ENCODE results near the gene GHDC.
"Not testable (repeated sequence)": the region's sequence is repeated elsewhere in the genome, so short reads cannot be mapped to it uniquely, and the experiment has no call there.

GHDC gene

GRCh38 chr17:42206153-42206612, 11.9 kb upstream of the GHDC start:
- not testable (repeated sequence) for DNase-seq (ENCODE audit: low read depth in 2 of 3, low spot score in 1 of 3)

DNA sequence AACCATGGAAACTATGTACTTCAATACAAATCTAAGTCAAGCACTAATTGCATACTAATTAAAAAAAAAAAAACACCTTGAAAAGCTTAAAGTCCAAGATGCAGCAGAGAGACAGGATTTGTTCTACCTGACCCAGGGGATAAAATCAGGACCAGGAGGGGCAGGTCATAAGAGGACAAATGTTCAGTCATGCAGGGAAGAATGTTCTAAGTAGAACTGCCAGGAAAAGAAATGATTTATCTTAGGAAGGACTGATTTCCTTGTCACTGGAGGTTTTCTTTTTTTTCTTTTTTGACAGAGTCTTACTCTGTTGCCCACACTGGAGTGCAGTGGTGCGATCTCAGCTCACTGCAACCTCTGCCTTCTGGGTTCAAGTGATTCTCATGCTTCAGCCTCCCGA, 9.1 kb upstream of the GHDC start:
- no peak for DNase-seq (ENCODE audit: low read depth in 2 of 3, low spot score in 1 of 3)

- no peak for DNase-seq (ENCODE audit: low read depth in 2 of 3, low spot score in 1 of 3)
Measured at GRCh38 chr17:42202696-42203095, 8.4 kb upstream of the GHDC start.

DNA sequence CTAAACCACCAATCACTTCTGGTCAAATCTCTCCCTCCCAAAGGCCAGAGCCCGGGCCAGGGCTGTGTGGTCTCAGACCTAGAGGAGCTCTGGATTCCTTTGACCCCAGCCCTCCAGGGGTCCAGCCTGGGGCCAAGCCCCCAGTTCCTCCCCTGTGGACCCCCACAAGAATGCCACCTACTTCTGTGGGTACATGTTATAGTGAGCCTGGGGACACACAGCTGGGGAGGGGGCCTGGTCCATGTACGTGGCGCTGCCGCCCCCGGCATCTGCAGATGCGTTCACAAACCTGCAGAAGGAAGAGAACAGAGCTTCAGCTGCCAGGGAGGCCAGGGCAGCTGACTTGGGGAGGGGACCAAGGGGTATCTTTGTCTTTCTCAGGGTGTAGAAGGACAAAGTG, 7.9 kb upstream of the GHDC start:
- no peak for DNase-seq (ENCODE audit: low read depth in 2 of 3, low spot score in 1 of 3)

- DNase-seq (ENCODE audit: low read depth in 2 of 3, low spot score in 1 of 3), result no peak
Measured at GRCh38 chr17:42201458-42201772, 7.1 kb upstream of the GHDC start.

DNA sequence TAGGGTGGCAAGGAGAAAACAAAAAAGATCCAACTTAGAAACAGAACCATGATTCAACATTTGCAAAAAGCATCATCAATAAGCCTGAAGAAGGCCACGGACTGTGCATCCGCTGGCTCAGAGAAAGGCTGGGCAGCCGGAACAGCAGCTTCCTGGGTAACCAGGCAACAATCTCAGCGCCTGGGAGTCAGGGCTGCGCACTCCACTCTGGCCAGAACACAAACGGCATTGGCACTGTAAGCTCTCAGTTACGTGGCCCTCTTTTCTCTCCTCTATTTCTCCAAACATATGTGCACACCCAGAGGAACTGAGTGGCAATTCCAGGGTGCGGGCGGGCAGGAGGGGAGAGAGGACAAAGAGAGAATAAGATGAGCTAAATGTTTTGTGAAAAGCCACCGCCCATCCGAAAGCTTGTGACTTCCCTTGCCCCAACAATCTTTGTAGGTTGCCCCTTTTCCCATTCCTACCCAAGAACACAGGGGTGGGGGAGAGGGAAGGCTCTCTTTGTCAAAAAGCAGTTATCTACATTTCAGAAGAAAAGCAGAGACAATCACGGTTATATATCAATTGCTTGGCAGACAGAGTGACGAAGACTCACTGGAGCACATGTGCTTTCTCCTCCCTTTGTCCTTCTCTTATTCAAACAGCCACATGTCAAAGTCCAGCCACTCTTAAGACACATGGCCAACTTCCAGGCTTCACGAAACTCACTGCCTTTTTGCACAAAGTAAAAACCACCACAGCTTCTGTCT, 6.6 kb upstream of the GHDC start:
- no peak for DNase-seq (ENCODE audit: low read depth in 2 of 3, low spot score in 1 of 3)

GRCh38 chr17:42199416-42200011, 5.2 kb upstream of the GHDC start:
- no peak for DNase-seq (ENCODE audit: low read depth in 2 of 3, low spot score in 1 of 3)

GRCh38 chr17:42198897-42199296, 4.6 kb upstream of the GHDC start:
- DNase-seq (ENCODE audit: low read depth in 2 of 3, low spot score in 1 of 3), result no peak

GRCh38 chr17:42197564-42198156, 3.4 kb upstream of the GHDC start:
- no peak for DNase-seq (ENCODE audit: low read depth in 2 of 3, low spot score in 1 of 3)

GRCh38 chr17:42193216-42193968, 902 bp downstream of the GHDC start:
- DNase-seq (ENCODE audit: low read depth in 2 of 3, low spot score in 1 of 3), result no peak

DNA sequence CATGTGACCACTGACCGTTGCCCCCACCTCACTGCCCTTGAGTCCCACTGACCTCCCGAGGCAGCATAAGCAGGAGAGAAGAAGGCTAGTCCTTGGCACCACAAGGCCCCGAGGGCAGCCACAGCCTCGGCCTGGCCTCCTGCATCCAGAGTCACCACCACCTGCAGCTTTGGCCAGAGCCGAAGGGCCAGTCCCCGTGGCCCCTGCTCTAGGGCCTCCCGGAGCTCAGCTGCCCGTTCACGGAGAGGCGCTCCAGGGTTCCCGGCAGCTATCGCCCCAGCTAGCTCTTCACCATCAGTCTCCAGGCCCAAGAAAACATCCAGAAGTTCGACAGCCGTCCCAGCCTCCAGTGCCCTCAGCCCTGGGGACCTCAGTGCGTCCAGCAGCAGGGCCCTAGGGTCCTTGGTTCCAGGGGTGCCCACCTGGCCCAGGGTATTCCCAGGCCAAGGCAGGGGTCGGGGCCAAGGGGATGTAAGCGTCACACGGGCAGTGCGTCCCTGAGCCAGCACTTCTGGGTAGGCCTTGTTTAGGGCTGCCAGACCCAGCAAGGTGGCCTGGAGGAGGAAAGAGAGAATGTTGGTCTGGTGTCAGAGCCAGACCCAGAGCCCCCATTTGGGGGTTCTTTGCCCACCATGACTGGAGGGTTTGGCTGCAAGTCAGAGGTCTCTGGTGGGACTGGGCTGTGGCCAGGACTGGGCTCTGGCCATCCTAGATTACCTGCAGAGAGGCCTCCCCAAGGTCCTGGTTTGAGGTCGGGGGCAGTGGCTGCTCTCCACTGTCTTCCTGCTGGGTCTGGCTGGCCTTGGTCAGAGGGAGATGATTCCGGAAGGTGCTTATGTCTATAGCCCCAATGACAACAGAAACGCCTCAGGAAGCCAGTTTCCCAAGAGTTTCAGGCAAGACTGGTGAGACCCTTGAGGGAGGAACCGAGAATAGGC, 1.8 kb downstream of the GHDC start:
- DNase-seq (ENCODE audit: low read depth in 2 of 3, low spot score in 1 of 3), result no peak

- no peak for DNase-seq (ENCODE audit: low read depth in 2 of 3, low spot score in 1 of 3)
Measured at GRCh38 chr17:42191275-42191608, 3.1 kb downstream of the GHDC start.

GRCh38 chr17:42190491-42191274, 3.6 kb downstream of the GHDC start:
- no peak for DNase-seq (ENCODE audit: low read depth in 2 of 3, low spot score in 1 of 3)

- DNase-seq (ENCODE audit: low read depth in 2 of 3, low spot score in 1 of 3), result no peak
Measured at GRCh38 chr17:42189651-42189965, 4.7 kb downstream of the GHDC start.

GRCh38 chr17:42188749-42189650, 5.3 kb downstream of the GHDC start:
- no peak for DNase-seq (ENCODE audit: low read depth in 2 of 3, low spot score in 1 of 3)

- DNase-seq (ENCODE audit: low read depth in 2 of 3, low spot score in 1 of 3), result no peak
Measured at GRCh38 chr17:42187833-42188232, 6.5 kb downstream of the GHDC start.

DNA sequence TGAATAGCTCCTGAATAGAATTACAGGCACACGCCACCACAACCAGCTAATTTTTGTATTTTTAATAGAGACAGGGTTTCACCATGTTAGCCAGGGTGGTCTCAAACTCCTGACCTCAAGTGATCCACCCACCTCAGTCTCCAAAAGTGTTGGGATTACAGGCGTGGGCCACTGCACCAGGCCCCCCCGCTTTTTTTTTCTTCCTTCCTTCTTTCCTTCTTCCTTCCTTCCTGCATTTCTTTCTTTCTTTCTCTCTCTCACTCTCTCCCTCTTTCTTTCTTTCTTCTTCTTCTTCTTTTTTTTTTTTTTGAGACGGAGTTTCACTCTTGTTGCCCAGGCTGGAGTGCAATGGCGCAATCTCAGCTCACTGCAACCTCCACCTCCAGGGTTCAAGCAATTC, 8.1 kb downstream of the GHDC start:
- not testable (repeated sequence) for DNase-seq (ENCODE audit: low read depth in 2 of 3, low spot score in 1 of 3)

GRCh38 chr17:42185621-42185930, 8.7 kb downstream of the GHDC start:
- no peak for DNase-seq (ENCODE audit: low read depth in 2 of 3, low spot score in 1 of 3)

All from stimulated activated CD4-positive, alpha-beta T cell treated with anti-CD3 and anti-CD28 coated beads, Interleukin-12 subunit alpha, Interleukin-12 subunit beta, amount 100 ng/mL, for 48 hours (primary cell).